Astrocyte (in vitro differentiated cells and primary cell): ENCODE results near the gene DKC1. TPM values are rescaled to one million over a fixed set of nuclear protein-coding genes. Genes with fewer than 3 reads are reported as not detected.
A peak's percentile ranks its signal among the peaks of the same experiment; 100 is the strongest.
"Not testable (repeated sequence)": the region's sequence is repeated elsewhere in the genome, so short reads cannot be mapped to it uniquely, and the experiment has no call there.

ENCODE experiments used
- DNase-seq: peaks from one replicate; pipeline ENCODE4 v3.0.0-alpha.2; 2010; ENCODE audit warnings: low read depth
- FAIRE-seq: peaks from 2 replicates; lab custom pipeline; 2011; peaks lifted over from hg19 to GRCh38; lab: Jason Lieb, UNC
- H2AFZ ChIP-seq: 2 replicates; pipeline ENCODE4 v1.6.0; 2012; ENCODE audit warnings: low read depth, low read length, inconsistent platforms
- H3K27ac ChIP-seq: 2 replicates; pipeline ENCODE4 v1.5.1; 2011; ENCODE audit warnings: low read depth, low read length, inconsistent platforms
- H3K27me3 ChIP-seq: 2 replicates; pipeline ENCODE4 v1.6.0; 2011; ENCODE audit warnings: low read length, inconsistent platforms; ENCODE audit not compliant: insufficient read depth
- H3K36me3 ChIP-seq: 2 replicates; pipeline ENCODE4 v1.5.1; 2011; ENCODE audit warnings: low read length, inconsistent platforms; ENCODE audit not compliant: insufficient read depth
- H3K4me1 ChIP-seq: 2 replicates; pipeline ENCODE4 v1.5.1; 2011; ENCODE audit warnings: low read length, inconsistent platforms; ENCODE audit not compliant: insufficient read depth
- H3K4me2 ChIP-seq: 2 replicates; pipeline ENCODE4 v1.6.0; 2012; ENCODE audit warnings: low read length, inconsistent platforms
- H3K4me3 ChIP-seq: 2 replicates; pipeline ENCODE4 v1.5.1; 2011; ENCODE audit warnings: low read depth, mild to moderate bottlenecking, low read length, inconsistent platforms; ENCODE audit not compliant: insufficient read depth
- H3K79me2 ChIP-seq: 2 replicates; pipeline ENCODE4 v1.6.0; 2012; ENCODE audit warnings: mild to moderate bottlenecking, low read length, inconsistent platforms; ENCODE audit not compliant: insufficient read depth
- H3K9ac ChIP-seq: 2 replicates; pipeline ENCODE4 v1.6.0; 2012; ENCODE audit warnings: mild to moderate bottlenecking, low read length, inconsistent platforms
- H3K9me3 ChIP-seq: 2 replicates; pipeline ENCODE4 v1.5.1; 2012; ENCODE audit warnings: low read depth, mild to moderate bottlenecking, low read length, inconsistent platforms; ENCODE audit not compliant: insufficient read depth
- H4K20me1 ChIP-seq: 2 replicates; pipeline ENCODE4 v1.6.0; 2012; ENCODE audit warnings: low read length, inconsistent platforms; ENCODE audit not compliant: insufficient read depth
- H3K27ac Mint-ChIP-seq: one replicate; pipeline ENCODE4 v1.8.0; 2021; ENCODE audit warnings: mild to moderate bottlenecking, mixed read lengths; ENCODE audit not compliant: unreplicated experiment
- H3K27me3 Mint-ChIP-seq: one replicate; pipeline ENCODE4 v1.8.0; 2021; ENCODE audit warnings: low read depth, mixed read lengths; ENCODE audit not compliant: unreplicated experiment
- H3K36me3 Mint-ChIP-seq: one replicate; pipeline ENCODE4 v1.8.0; 2021; ENCODE audit warnings: low read depth, mixed read lengths; ENCODE audit not compliant: unreplicated experiment
- H3K4me1 Mint-ChIP-seq: one replicate; pipeline ENCODE4 v1.8.0; 2021; ENCODE audit warnings: low read depth, mixed read lengths; ENCODE audit not compliant: unreplicated experiment
- H3K4me3 Mint-ChIP-seq: one replicate; pipeline ENCODE4 v1.8.0; 2021; ENCODE audit warnings: mild to moderate bottlenecking, moderate library complexity, mixed read lengths; ENCODE audit not compliant: unreplicated experiment
- H3K9me3 Mint-ChIP-seq: one replicate; pipeline ENCODE4 v1.8.0; 2021; ENCODE audit warnings: mild to moderate bottlenecking, mixed read lengths; ENCODE audit not compliant: unreplicated experiment
- EZH2 ChIP-seq: IDR thresholded peaks from 2 replicates; pipeline ENCODE4 v1.6.1; 2012; ENCODE audit warnings: mild to moderate bottlenecking, low read length, inconsistent platforms; ENCODE audit not compliant: insufficient read depth
- total RNA-seq: library from RNA; stranded (reverse); gene quantifications from 2 replicates; pipeline ENCODE4 v1.2.1, GENCODE V29; 2021
- TF ChIP-seq, protein P1 (sequence below): IDR thresholded peaks from 2 replicates; pipeline ENCODE4 v1.5.1; 2011; ENCODE audit warnings: low read depth, mild to moderate bottlenecking, inconsistent platforms, low read length, moderate library complexity; ENCODE audit not compliant: insufficient read depth

DKC1 gene
- total RNA-seq, 1 donor from 2014 or later: 60.5 TPM

DNA sequence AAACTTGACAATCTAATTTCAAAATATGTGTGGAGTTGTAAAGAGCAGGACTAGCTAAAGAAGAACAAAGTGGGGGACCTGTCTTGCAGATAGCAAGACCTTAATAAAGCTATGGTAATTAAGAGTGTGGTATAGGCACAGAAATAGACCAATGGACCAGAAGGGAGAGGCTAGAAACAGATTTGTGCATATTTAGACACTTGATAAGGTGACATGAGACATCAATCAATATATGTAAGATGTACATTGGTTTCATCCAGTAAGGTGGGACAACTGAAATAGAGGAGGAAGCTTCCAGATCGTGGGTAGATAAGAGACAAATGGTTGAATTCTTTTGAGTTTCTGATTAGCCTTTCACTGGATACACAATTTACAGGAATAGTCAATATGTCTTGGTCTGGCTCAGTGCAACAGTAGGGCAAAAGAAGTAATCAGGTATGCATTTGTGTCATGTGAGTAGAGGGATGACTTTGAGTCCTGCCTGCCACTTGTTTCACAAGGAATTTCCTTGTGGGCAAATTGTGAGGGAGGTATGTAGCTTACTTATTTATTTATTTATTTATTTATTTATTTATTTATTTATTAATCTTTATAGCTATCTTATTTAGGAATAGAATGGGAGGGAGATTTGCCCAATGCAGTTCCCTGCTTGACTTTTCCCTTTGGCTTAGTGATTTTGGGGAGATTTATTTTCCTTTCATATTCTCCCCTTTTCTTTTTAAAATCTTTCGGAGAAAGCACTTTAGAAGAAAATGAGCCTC, 49.9 kb downstream of the DKC1 start:
- Histone ChIP-seq H3K36me3 (no peaks in the 10 kb centered on the region), H3K9me3 (no peaks in the 10 kb centered on the region), H3K4me1 (no peaks in the 10 kb centered on the region), H4K20me1 (no peaks in the 10 kb centered on the region), H3K27me3 (no peaks in the 10 kb centered on the region), H2AFZ (no peak overlapping the region), H3K4me3 (no peak overlapping the region), H3K9ac (no peak overlapping the region), H3K27ac (no peak overlapping the region), H3K4me2 (no peak overlapping the region), H3K79me2 (no peaks in the 10 kb centered on the region)
- Mint-ChIP-seq H3K36me3 (no peaks in the 10 kb centered on the region), H3K27ac (no peak overlapping the region), H3K27me3 (no peaks in the 10 kb centered on the region), H3K4me3 (no peak overlapping the region), H3K9me3 (peaks cover 4% of the 10 kb centered on the region), H3K4me1 (no peaks in the 10 kb centered on the region)
- DNase-seq (no peak), FAIRE-seq (peak; percentile 63)
- TF ChIP-seq, protein P1, sequence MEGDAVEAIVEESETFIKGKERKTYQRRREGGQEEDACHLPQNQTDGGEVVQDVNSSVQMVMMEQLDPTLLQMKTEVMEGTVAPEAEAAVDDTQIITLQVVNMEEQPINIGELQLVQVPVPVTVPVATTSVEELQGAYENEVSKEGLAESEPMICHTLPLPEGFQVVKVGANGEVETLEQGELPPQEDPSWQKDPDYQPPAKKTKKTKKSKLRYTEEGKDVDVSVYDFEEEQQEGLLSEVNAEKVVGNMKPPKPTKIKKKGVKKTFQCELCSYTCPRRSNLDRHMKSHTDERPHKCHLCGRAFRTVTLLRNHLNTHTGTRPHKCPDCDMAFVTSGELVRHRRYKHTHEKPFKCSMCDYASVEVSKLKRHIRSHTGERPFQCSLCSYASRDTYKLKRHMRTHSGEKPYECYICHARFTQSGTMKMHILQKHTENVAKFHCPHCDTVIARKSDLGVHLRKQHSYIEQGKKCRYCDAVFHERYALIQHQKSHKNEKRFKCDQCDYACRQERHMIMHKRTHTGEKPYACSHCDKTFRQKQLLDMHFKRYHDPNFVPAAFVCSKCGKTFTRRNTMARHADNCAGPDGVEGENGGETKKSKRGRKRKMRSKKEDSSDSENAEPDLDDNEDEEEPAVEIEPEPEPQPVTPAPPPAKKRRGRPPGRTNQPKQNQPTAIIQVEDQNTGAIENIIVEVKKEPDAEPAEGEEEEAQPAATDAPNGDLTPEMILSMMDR: no peak
- TF ChIP-seq EZH2: no peak

DNA sequence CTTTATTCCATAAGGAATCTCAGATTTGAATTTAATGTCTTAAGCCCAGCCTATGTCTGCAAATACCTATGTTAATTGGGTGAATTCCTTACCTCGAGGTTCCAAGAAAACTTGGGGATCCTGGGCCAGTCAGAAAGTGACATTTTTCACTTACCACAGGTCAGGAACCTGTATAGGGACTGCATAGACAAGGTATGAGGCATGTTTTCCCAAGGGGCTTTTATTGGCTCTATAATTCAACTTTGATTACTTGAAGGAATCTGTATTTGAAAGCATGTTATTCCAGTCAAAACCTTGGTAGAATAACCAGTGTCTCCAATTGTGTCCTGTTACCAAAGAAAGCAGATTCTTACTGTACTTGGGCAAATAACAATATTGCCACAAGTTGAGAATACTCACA, 51.1 kb downstream of the DKC1 start:
- H3K4me1 ChIP-seq: no peaks in the 10 kb centered on the region
- no peak overlapping the region for H3K9ac ChIP-seq
- no peaks in the 10 kb centered on the region for H3K9me3 Mint-ChIP-seq
- H3K27me3 ChIP-seq: no peaks in the 10 kb centered on the region
- no peak overlapping the region for H3K4me2 ChIP-seq
- no peaks in the 10 kb centered on the region for H4K20me1 ChIP-seq
- H3K27me3 Mint-ChIP-seq: no peaks in the 10 kb centered on the region
- TF ChIP-seq EZH2: no peak
- TF ChIP-seq, protein P1: no peak
- no peaks in the 10 kb centered on the region for H3K36me3 ChIP-seq
- FAIRE-seq (peak; percentile 88), DNase-seq (no peak)
- H3K9me3 ChIP-seq: no peaks in the 10 kb centered on the region
- no peak overlapping the region for H3K27ac Mint-ChIP-seq
- H3K4me3 Mint-ChIP-seq: no peak overlapping the region
- H3K4me1 Mint-ChIP-seq: no peaks in the 10 kb centered on the region
- H2AFZ ChIP-seq: no peak overlapping the region
- no peak overlapping the region for H3K27ac ChIP-seq
- H3K4me3 ChIP-seq: no peak overlapping the region
- no peaks in the 10 kb centered on the region for H3K36me3 Mint-ChIP-seq
- no peaks in the 10 kb centered on the region for H3K79me2 ChIP-seq

DNA sequence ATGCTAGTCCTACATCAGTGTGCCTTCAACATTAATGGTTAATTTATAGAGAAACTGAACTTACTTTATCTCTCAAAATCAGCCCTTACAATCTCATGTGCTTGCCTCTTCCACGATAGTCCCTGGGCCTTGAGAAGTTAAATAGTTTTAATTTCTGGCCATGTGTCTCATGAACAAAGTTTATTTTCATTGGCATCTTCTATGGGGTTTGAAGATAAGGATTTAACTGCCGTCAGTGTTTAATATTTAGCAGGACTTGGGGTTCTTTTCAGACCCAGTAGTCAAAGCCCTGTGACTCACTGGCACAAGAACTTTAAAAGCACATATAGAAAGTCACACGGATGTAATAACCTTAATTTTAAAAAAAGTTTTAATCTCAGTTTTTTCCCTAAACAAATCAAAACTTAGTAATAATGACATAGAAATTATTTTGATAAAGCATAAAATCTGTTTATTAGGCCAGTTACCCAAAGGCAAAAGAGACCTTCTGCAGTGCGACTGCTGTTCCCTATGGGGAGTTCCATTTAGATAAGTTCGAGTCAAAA, 52.7 kb downstream of the DKC1 start:
- H3K4me1 Mint-ChIP-seq: no peaks in the 10 kb centered on the region
- H3K36me3 Mint-ChIP-seq: no peaks in the 10 kb centered on the region
- no peaks in the 10 kb centered on the region for H3K9me3 Mint-ChIP-seq
- no peaks in the 10 kb centered on the region for H3K27me3 Mint-ChIP-seq
- Histone ChIP-seq H3K4me3 (no peak overlapping the region), H3K36me3 (no peaks in the 10 kb centered on the region), H3K9me3 (no peaks in the 10 kb centered on the region), H3K79me2 (no peaks in the 10 kb centered on the region), H2AFZ (no peak overlapping the region), H4K20me1 (no peaks in the 10 kb centered on the region), H3K4me1 (no peaks in the 10 kb centered on the region), H3K27ac (no peak overlapping the region), H3K9ac (no peak overlapping the region), H3K4me2 (no peak overlapping the region), H3K27me3 (no peaks in the 10 kb centered on the region)
- TF ChIP-seq, protein P1: no peak
- H3K27ac Mint-ChIP-seq: no peak overlapping the region
- H3K4me3 Mint-ChIP-seq: no peak overlapping the region
- DNase-seq: peak; percentile 72
- peak; percentile 39 for FAIRE-seq

DNA sequence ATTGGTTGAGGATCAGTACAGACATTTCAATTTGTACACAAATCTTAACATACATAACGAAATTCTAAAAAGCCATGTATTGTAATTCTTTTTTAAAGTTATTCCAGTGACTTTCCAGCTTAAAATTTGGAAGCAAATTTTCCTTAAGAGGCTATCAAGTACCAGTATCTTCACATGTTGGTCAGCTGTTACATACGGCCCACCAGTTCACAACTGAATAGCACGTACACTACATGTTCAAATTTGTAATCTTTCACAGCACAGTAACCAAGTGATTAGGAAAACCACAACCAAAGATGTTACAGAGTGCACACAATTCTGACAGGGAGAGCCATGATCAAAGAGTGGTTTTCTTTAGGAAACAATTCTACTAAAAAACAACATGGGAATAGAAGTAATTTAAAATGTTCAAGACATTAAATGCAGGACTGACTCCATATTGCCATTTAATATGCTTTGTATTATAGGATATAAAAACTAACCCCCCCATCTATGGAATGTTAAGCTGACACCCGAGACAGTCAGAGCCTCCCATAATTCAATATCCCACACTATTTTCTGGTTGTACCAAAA, 53.7 kb downstream of the DKC1 start:
- not testable (repeated sequence) for H3K36me3 Mint-ChIP-seq, H3K79me2 ChIP-seq, H3K4me1 ChIP-seq, H4K20me1 ChIP-seq, H3K9me3 Mint-ChIP-seq, H3K27me3 ChIP-seq, H3K9ac ChIP-seq, DNase-seq, H3K9me3 ChIP-seq, H3K36me3 ChIP-seq, H3K27ac ChIP-seq, H3K4me3 ChIP-seq, FAIRE-seq, H3K4me1 Mint-ChIP-seq, H3K27ac Mint-ChIP-seq, H3K4me3 Mint-ChIP-seq, H2AFZ ChIP-seq, H3K4me2 ChIP-seq, H3K27me3 Mint-ChIP-seq
